ENCODE results near the gene EVA1A.

- no peak for TF ChIP-seq CTCF (conservative IDR thresholded peaks at IDR 0.05; ENCODE audit: low read length)
- TF ChIP-seq EZH2phosphoT487 (IDR thresholded peaks at IDR 0.05; ENCODE audit: borderline replicate concordance, low read depth, low read length): no peak
Measured at GRCh38 chr2:75527676-75528075, 33.1 kb downstream of the EVA1A start.
